CD4-positive, alpha-beta T cell treated with Interleukin-15 for 1 hour (primary cell): Measurements from ENCODE around the gene PPP1R12B.
"Not testable (repeated sequence)": the region's sequence is repeated elsewhere in the genome, so short reads cannot be mapped to it uniquely, and the experiment has no call there.

ENCODE experiments used
- DNase-seq: peaks from one replicate; pipeline ENCODE4 v3.0.0-alpha.2; 2020

The PPP1R12B gene

DNA sequence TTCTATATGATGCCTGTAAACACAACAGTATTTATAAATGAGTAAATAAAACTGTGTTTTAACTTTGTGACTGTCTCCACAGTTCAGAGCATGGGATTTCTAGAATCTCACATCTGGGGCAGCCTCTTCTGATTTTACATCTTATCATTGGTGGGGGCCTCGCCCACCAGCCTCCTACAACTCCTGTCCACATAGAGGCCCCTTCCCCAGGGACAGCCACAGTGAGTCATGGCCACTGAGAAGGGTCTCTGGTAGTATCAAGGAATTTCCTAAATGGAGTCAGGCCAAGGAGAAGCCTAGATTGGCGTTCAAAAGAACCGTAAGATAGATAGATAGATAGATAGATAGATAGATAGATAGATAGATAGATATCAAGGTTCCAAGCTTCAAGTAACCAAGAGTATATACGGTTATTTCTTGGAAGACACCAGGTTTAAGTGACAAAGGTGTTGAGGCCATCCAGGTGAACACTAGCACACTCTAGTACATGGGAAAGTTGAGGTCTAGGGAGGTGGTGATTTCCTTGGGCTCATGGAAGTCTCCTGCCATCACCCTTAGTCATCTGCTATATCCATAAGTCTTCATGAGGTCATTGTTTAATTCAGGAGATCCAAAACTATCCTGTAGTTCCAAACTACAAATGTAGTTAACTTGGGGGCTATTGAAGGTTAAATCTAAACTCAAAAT, 240.1 kb downstream of the PPP1R12B start:
- no peak for DNase-seq

GRCh38 chr1:202589190-202589930, 240.9 kb downstream of the PPP1R12B start:
- no peak for DNase-seq

- DNase-seq, result no peak
Measured at GRCh38 chr1:202590126-202590525, 241.6 kb downstream of the PPP1R12B start.

DNA sequence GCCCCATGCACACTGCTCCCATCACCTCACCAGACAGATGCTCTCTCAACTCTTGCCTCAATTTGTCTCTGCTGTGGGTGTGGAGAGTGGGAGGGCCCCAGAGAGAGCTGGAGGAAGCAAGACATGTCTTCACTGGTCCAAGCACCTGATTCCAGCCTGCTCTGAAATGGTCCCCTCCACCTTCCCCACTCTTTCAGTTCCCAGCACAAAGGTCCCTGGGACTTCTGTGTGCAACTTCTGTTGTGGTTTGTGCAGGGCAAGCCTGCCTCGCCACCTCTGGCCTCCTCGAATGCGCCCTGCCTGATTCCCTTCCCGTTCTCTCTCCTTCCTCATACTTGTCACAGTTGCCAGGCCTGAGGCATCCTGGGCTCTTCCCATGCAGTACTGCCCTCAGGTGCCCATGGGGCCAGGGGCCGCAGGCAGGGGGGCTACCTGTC, 242.5 kb downstream of the PPP1R12B start:
- DNase-seq, result no peak

GRCh38 chr1:202591515-202591914, 243.0 kb downstream of the PPP1R12B start:
- no peak for DNase-seq

GRCh38 chr1:202592146-202592545, 243.6 kb downstream of the PPP1R12B start:
- no peak for DNase-seq

DNA sequence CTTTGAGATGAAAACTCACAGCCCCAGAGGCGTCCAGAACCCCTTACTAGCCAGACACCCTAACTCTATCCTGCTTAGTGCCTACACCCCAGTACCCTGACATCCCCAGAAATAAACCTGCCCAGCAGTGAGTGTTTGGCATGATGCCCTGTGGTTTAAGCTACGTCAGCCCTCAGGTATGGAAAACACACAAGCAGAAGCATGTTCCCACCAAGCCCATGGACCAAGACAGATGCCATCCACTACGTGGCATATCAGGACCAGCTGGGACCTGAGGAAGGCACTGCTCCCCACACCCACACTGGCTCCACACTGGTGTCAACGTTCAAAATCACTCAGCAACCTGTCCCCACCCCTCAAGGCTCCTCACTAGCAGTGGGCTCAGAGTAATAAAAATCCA, 245.3 kb downstream of the PPP1R12B start:
- no peak for DNase-seq

- DNase-seq, result no peak
Measured at GRCh38 chr1:202596638-202597037, 248.1 kb downstream of the PPP1R12B start.

DNA sequence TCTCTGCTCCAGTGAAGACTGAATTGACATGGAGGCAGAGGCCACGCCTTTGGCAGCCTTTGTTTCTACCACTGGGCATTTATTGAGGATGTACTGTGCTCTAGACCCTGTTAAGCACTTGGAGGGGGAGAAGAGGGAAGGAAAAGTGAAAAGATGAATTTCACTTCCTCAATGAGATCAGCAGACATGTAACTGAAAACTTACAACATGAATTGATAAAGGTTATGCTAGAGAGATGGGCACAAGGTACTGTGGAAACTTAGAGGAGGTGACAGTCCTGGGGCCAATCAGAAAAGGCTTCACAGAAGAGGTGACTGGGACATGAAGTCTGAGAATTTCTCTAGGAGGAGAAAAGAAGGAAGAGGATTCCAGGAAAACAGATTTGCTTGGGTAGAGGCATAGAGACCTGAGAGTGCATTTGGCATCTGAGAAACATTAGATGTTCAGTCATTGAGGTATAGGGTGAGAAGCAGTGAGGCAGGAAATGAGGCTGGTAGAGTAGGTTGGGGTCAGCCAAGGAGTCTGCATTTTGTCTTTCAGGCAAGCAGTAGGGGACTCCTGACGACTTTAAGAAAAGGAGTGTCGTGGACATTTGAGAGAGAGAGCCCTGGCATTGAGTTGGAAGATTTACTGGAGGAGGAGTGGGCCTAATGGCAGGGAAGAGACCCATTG, 248.7 kb downstream of the PPP1R12B start:
- no peak for DNase-seq

- peak; percentile 22 for DNase-seq
Measured at GRCh38 chr1:202599669-202600431, 251.4 kb downstream of the PPP1R12B start.

GRCh38 chr1:202600432-202601041, 252.0 kb downstream of the PPP1R12B start:
- DNase-seq, result no peak

- no peak for DNase-seq
Measured at GRCh38 chr1:202603435-202603834, 254.9 kb downstream of the PPP1R12B start.

- DNase-seq, result no peak
Measured at GRCh38 chr1:202605515-202605914, 257.0 kb downstream of the PPP1R12B start.

DNA sequence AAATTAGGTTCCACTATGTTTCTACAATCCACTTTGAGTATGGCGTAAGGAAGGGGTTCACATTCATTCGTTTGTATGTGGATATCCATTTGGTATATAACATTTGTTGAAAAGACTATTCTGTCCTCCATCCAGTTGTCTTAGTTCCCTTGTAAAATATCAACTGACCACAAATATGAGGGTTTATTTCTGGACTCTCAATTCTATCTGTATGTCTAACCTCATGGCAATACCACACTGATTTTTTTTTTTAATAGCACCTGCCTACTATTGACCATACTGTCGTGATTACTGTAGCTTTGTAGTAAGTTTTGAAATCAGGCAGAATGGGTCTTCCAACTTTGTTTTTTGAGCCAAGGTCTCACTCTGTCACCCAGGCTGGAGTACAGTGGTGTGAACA, 263.5 kb downstream of the PPP1R12B start:
- DNase-seq, result not testable (repeated sequence)

DNA sequence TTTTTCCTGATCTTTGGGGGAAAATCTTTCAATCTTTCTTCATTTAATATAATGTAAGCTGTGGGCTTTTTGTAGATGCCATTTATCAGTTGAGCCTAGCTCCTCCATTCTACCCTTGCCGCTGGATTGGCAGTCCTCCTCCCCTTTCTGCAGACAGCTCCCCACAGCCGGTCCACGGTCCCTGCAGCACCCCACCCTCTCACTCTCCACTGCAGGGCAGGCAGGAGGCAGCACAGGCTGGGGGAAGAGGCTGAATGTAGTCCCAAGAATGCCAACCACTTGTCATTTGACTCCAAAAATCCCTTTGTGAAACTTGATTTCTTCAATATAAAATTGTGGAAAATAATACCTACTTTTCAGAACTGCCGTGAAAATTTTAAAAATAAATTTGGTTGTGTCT, 265.1 kb downstream of the PPP1R12B start:
- no peak for DNase-seq

DNA sequence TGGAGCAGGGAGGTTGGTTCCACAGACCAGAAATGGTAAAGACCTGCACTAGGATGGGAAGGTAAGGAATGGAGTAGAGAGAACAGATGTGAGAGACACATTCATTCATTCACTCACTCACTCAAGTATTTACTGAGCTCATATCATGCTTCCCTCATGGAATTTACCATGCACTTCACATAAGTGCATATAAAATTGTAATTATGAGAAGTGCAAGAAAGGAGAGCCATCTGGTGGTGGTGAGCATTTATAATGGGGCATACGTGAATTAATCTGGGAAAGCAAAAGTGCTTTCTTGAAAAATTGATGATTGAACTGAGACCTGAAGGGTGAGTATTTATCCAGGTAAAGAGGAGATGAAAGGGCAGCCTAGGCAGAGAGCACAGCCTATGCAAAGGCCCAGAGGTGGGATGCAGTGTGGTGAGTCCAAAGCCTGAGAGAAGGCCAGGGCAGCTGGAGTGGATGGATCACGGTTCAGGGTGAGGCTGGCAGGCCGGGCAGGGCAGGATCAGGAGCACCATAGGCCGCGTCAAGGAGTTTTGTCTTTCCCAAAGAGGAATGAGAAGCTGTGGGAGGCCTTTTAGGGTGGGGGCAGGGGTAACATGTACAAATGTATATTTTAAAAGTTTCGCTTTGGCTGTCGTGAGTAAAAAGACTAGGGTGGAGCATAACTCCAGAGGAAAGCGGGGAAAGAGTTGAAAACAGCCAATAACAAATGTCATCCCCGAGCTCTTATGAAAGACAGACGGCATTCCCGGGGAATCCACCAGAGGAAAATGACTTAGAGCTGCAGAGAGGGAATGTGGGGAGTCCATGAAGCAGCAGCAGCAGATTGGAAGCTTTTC, 266.1 kb downstream of the PPP1R12B start:
- DNase-seq, result not testable (repeated sequence)

DNA sequence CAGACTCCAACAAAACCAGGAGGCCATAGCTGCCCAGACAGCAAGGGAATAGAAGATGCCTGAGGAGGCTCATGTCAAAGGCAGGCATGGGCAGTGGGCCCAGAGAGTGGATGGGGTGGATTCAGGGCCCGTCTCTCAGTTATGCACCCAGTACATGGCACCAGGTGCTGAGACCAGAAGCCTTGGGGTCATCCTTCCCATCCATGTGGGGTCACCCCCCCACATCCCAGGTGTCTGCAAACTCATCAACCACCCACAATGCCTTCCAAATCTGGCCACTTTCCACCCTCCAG, 266.7 kb downstream of the PPP1R12B start:
- not testable (repeated sequence) for DNase-seq

- peak; percentile 46 for DNase-seq
Measured at GRCh38 chr1:202615501-202616354, 267.2 kb downstream of the PPP1R12B start.

DNA sequence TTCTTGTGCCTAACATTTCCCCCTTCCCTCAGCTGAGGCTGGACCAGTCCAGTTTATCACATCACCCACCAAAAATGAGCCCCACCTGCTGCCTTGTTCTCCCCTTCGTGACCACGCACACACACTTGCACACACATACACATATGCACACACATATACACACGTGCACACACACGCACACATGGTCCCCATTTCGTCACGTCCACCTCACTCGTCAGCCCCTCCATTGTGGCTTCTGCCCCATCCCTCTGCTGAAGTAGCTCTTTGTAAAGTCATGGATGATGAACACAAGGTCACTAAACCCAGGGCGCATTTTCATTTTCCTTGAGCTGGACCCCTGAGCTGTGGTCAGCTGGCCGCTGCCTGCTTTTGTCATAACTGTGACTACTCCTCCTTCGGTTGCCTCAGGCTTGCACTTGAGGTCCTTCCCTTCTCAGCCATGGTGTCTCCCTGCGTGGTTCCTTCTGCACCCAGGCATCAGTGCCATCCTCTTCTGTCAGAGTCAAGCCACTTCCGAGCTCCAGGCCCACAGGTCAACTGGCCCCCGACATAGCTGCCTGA, 267.9 kb downstream of the PPP1R12B start:
- DNase-seq, result no peak

DNA sequence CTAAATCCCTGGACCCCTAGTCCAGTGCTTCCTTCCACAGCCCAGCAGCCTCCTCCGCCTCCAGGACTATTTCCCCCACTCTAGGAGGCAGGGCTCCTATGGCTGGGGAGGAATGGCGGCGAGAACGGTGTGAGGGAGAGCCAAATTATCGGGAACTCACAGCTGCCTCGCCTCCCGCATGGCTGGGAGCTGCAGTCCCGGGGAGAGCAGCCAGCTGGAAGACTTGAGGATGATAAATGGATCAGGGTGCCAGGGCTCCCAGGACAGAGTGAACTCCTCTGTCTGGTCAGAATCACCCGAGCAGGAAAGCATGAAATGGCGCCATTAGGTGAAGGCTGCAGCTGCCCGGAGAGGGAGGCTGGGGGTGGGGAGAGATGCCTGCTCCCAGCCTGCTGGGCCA, 270.5 kb downstream of the PPP1R12B start:
- not testable (repeated sequence) for DNase-seq

GRCh38 chr1:202619505-202619904, 271.0 kb downstream of the PPP1R12B start:
- DNase-seq, result no peak
